Heart left ventricle (tissue), 13 donors: ENCODE data around the gene CD81.

Source experiments
- POLR2A ChIP-seq, 2 donors: fragments of 450-650 bp; IDR thresholded peaks; one replicate each; pipeline ENCODE4 v1.6.1; 2017; ENCODE audit warnings: antibody characterized with exemption in 2 of 2, mild to moderate bottlenecking in 2 of 2, moderate library complexity in 2 of 2
- TF ChIP-seq, protein P1 (sequence below), 12 donors: fragments of 200-600 bp; sonication (generic) in 4 of 12; IDR thresholded peaks; one replicate each; pipeline versions ENCODE4 v1.5.0 to v1.8.0; 2018 to 2022; ENCODE audit warnings: antibody characterized with exemption in 12 of 12, mild to moderate bottlenecking in 5 of 12
- donor health status: ischemic (EF 13 %, LVEDD 7.1; RV severe dilation, severe dysfunction).
- donor health status: DM: no; HTN: yes; CAD: no.
- donor health status: DM: no; HTN: no; CAD: no.
- donor health status: ischemic (EF 25% LVEDD 6.9; RV normal size, moderate dysfunction).
- donor health status: ischemic (EF 25% LVEDD 5.7; RV mildly dilated, moderate dysfunction).
- donor health status: ischemic (EF 35%, LVEDD 5.7; RV mildly dilated, moderate dysfunction).
- donor health status: nonischemic (EF 11% LVEDD 7.7; RV severe dilation, severe dysfunction).
- donor health status: DM: yes; HTN: yes; CAD: no.
- donor health status: PGD.
- donor health status: ischemic (EF 29% LVEDD 5.4; RV normal size, mild dysfunction).
- donor health status: nonischemic (EF 23%, LVEDD 6.1; RV moderate dilation, normal function).

DNA sequence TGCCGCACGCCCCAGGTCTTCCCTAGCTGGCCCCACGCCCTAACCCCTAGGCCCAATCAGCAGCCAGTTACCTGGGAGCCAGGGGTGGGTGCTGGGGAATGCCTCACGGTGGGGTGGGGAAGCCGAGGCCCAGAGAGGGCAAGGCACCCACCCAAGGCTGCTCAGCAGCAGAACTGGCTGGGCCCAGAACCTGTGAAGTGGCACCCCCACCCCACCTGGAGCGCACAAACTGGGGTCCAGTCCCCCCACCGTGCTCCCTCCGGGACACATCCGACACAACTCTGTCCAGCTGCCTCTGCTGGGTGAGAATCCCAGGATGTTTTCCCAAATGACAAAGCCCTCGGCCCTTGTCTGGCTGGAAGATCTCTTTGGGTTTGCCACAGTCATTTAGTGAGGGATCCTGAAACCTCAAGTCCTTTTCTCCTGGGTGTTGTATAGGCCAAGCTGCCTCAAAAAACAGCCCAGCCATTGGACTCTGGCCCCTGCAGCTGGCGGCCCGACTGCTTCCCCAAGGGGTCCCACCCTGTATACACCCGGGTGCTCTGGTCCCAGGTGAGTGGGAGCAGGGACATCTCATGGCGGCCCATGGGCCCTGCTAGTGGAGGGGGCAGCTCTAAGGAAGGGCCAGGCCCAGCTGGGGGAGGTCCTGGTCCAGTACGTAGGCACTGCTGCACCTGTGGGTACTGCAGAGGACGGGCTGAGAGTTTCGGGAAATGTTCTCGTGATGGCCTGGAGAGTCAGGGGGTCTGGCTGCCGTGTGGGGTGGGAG, 44.3 kb downstream of the CD81 start:
- TF ChIP-seq POLR2A (IDR thresholded peaks at IDR 0.05), result no peak
- TF ChIP-seq, protein P1, sequence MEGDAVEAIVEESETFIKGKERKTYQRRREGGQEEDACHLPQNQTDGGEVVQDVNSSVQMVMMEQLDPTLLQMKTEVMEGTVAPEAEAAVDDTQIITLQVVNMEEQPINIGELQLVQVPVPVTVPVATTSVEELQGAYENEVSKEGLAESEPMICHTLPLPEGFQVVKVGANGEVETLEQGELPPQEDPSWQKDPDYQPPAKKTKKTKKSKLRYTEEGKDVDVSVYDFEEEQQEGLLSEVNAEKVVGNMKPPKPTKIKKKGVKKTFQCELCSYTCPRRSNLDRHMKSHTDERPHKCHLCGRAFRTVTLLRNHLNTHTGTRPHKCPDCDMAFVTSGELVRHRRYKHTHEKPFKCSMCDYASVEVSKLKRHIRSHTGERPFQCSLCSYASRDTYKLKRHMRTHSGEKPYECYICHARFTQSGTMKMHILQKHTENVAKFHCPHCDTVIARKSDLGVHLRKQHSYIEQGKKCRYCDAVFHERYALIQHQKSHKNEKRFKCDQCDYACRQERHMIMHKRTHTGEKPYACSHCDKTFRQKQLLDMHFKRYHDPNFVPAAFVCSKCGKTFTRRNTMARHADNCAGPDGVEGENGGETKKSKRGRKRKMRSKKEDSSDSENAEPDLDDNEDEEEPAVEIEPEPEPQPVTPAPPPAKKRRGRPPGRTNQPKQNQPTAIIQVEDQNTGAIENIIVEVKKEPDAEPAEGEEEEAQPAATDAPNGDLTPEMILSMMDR (IDR thresholded peaks at IDR 0.05), result no peak
